Breast epithelium (tissue), 4 donors: ENCODE measurements around the gene NUDT19. TPM values are rescaled to one million over a fixed set of nuclear protein-coding genes. Genes with fewer than 3 reads are reported as not detected.

Source experiments
- DNase-seq, 2 donors: peaks; one replicate each; pipeline ENCODE4 v3.0.0-alpha.2; 2019; ENCODE audit warnings: low spot score in 2 of 2
- H3K27ac ChIP-seq, 2 donors: fragments of 200-600 bp; sonication (generic) in 1 of 2; one replicate each; pipeline ENCODE4 v1.5.1; 2016 to 2019; ENCODE audit warnings: mild to moderate bottlenecking in 1 of 2
- H3K27me3 ChIP-seq, 2 donors: fragments of 200-600 bp; sonication (generic) in 1 of 2; one replicate each; pipeline versions ENCODE4 v1.5.1 to v1.6.0; 2017 to 2019; ENCODE audit warnings: control low read depth in 1 of 2, mild to moderate bottlenecking in 1 of 2
- H3K36me3 ChIP-seq: fragments of 200-600 bp; one replicate; pipeline ENCODE4 v1.5.1; 2019
- H3K4me1 ChIP-seq, 2 donors: fragments of 200-600 bp; sonication (generic); one replicate each; pipeline ENCODE4 v1.5.1; 2016 to 2019; ENCODE audit warnings: control low read depth in 1 of 2
- H3K4me3 ChIP-seq, 3 donors: fragments of 200-600 bp; sonication (generic); 1 replicate in 2 of 3; 2 replicates in 1 of 3; pipeline ENCODE4 v1.5.1; 2016 to 2019; ENCODE audit warnings: mild to moderate bottlenecking in 3 of 3, moderate library complexity in 2 of 3
- H3K9me3 ChIP-seq, 2 donors: fragments of 200-600 bp; sonication (generic) in 1 of 2; one replicate each; pipeline ENCODE4 v1.5.1; 2016 to 2019; ENCODE audit warnings: control low read depth in 1 of 2
- CTCF ChIP-seq, 3 donors: fragments of 450-650 bp; IDR thresholded peaks; one replicate each; pipeline ENCODE4 v1.5.1; 2016 to 2017; ENCODE audit warnings: antibody characterized with exemption in 3 of 3, mild to moderate bottlenecking in 3 of 3, moderate library complexity in 3 of 3
- POLR2A ChIP-seq: fragments of 450-650 bp; IDR thresholded peaks from one replicate; pipeline ENCODE4 v1.6.1; 2016; ENCODE audit warnings: antibody characterized with exemption, mild to moderate bottlenecking, moderate library complexity
- POLR2AphosphoS5 ChIP-seq, 3 donors: sonication (generic); formaldehyde crosslinking; IDR thresholded peaks; one replicate each; pipeline ENCODE4 v1.6.1; 2017; ENCODE audit warnings: antibody characterized with exemption in 3 of 3
- intact Hi-C: fragments of 100-400 bp; cut with DNase I; formaldehyde crosslinking; loops from one replicate; pipeline ENCODE4 v1.15.1; 2023; ENCODE audit warnings: low total_unique reads
- total RNA-seq, 3 donors: library from RNA; depleted of rRNA; stranded (reverse); fragments of >200 nt; gene quantifications; one replicate each; pipeline ENCODE4 v1.1.0, GENCODE V29; 2016

NUDT19 gene
- total RNA-seq, 3 donors from 2014 or later = 7.2 to 9.5 (median 8.0) TPM

DNA sequence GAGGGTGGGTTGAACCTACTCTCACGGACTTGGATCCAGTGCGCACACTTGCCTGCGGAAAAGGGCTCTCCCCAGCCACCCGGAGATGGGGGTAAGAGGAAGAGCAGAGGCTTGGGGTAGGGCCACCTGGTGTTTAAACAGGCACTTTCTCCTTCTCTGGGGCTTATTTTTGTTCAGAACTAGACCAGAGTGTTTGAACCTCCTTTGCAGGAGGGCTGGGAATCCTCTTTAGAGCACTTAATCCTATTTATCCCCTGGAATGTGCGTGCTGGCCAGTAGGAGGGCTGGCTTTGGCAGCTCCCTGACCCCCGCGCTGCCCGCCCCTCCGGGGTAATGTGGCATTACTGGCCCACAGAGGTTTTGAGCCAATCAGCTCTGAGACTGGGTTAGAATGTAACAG, 14.0 kb upstream of the NUDT19 start:
- Histone ChIP-seq H3K4me1 (peaks cover 3 to 6% of the 10 kb centered on the region in 2 donors), H3K27ac (no peak overlapping the region), H3K36me3 (no peaks in the 10 kb centered on the region), H3K27me3 (peaks cover 3 to 12% of the 10 kb centered on the region in 2 donors), H3K4me3 (no peak overlapping the region), H3K9me3 (no peaks in the 10 kb centered on the region)
- TF ChIP-seq POLR2A (no peak), POLR2AphosphoS5 (IDR thresholded peaks at IDR 0.05) (no peak), CTCF (IDR thresholded peaks at IDR 0.05) (no peak)
- intact Hi-C loops = no loop called here
- no peak for DNase-seq

GRCh38 chr19:32680986-32681385, 10.6 kb upstream of the NUDT19 start:
- intact Hi-C loops = no loop called here
- H3K9me3 ChIP-seq = no peaks in the 10 kb centered on the region
- TF ChIP-seq POLR2A (no peak), CTCF (IDR thresholded peaks at IDR 0.05) (no peak), POLR2AphosphoS5 (IDR thresholded peaks at IDR 0.05) (no peak)

GRCh38 chr19:32682317-32682716, 9.3 kb upstream of the NUDT19 start:
- no peaks in the 10 kb centered on the region for H3K4me1 ChIP-seq
- no peaks in the 10 kb centered on the region for H3K36me3 ChIP-seq
- TF ChIP-seq CTCF (IDR thresholded peaks at IDR 0.05) (no peak), POLR2A (no peak), POLR2AphosphoS5 (IDR thresholded peaks at IDR 0.05) (no peak)
- H3K9me3 ChIP-seq = no peaks in the 10 kb centered on the region
- DNase-seq = no peak
- intact Hi-C loops = no loop called here
- H3K27me3 ChIP-seq = no peaks in the 10 kb centered on the region
- H3K27ac ChIP-seq = no peak overlapping the region
- H3K4me3 ChIP-seq = no peak overlapping the region

More at GRCh38 chr19:32680986-32681385, 10.6 kb upstream of the NUDT19 start:
- Histone ChIP-seq H3K36me3 (no peaks in the 10 kb centered on the region), H3K27ac (no peak overlapping the region), H3K4me3 (no peak overlapping the region), H3K4me1 (peaks cover 0 to 3% of the 10 kb centered on the region in 2 donors), H3K27me3 (peaks cover 3 to 10% of the 10 kb centered on the region in 2 donors)
- no peak for DNase-seq

GRCh38 chr19:32686847-32687475, 4.7 kb upstream of the NUDT19 start:
- TF ChIP-seq CTCF (IDR thresholded peaks at IDR 0.05) (no peak), POLR2AphosphoS5 (IDR thresholded peaks at IDR 0.05) (no peak), POLR2A (no peak)
- Histone ChIP-seq H3K27me3 (no peaks in the 10 kb centered on the region), H3K27ac (no peak overlapping the region), H3K9me3 (no peaks in the 10 kb centered on the region), H3K36me3 (no peaks in the 10 kb centered on the region), H3K4me3 (no peak overlapping the region), H3K4me1 (no peaks in the 10 kb centered on the region)
- no peak for DNase-seq
- intact Hi-C loops = no loop called here

GRCh38 chr19:32687681-32688080, 3.9 kb upstream of the NUDT19 start:
- H3K27ac ChIP-seq = no peak overlapping the region
- TF ChIP-seq POLR2AphosphoS5 (IDR thresholded peaks at IDR 0.05) = no peak
- no peak for TF ChIP-seq POLR2A
- no peak for TF ChIP-seq CTCF (IDR thresholded peaks at IDR 0.05)
- H3K9me3 ChIP-seq = no peaks in the 10 kb centered on the region
- intact Hi-C loops = no loop called here
- no peaks in the 10 kb centered on the region for H3K27me3 ChIP-seq
- no peaks in the 10 kb centered on the region for H3K4me1 ChIP-seq
- H3K4me3 ChIP-seq = no peak overlapping the region
- no peaks in the 10 kb centered on the region for H3K36me3 ChIP-seq
- DNase-seq = no peak
